Breast epithelium (tissue), 3 donors: ENCODE measurements around the gene ERMP1. TPM values are rescaled to one million over a fixed set of nuclear protein-coding genes. Genes with fewer than 3 reads are reported as not detected.

Experiments used
- total RNA-seq, 3 donors: library from RNA; depleted of rRNA; stranded (reverse); fragments of >200 nt; gene quantifications; one replicate each; pipeline ENCODE4 v1.1.0, GENCODE V29; 2016

Gene ERMP1
- total RNA-seq, 3 donors from 2014 or later: 12.6 to 39.2 (median 34.1) TPM

Other genes starting within 250 kb of the ERMP1 start
- gene RIC1, start 204.0 kb downstream of the ERMP1 start, total RNA-seq: 10 to 100 TPM; 42.6 to 74.5 (median 53.1) TPM
- not detected for gene MLANA, start 57.8 kb upstream of the ERMP1 start, total RNA-seq
- gene RANBP6, start 182.5 kb upstream of the ERMP1 start, total RNA-seq: 10 to 100 TPM; 16.1 to 24.9 (median 19.2) TPM